ENCODE data around the gene SLC9A4. TPM values are rescaled to one million over a fixed set of nuclear protein-coding genes. Genes with fewer than 3 reads are reported as not detected.

Gene SLC9A4, protein sequence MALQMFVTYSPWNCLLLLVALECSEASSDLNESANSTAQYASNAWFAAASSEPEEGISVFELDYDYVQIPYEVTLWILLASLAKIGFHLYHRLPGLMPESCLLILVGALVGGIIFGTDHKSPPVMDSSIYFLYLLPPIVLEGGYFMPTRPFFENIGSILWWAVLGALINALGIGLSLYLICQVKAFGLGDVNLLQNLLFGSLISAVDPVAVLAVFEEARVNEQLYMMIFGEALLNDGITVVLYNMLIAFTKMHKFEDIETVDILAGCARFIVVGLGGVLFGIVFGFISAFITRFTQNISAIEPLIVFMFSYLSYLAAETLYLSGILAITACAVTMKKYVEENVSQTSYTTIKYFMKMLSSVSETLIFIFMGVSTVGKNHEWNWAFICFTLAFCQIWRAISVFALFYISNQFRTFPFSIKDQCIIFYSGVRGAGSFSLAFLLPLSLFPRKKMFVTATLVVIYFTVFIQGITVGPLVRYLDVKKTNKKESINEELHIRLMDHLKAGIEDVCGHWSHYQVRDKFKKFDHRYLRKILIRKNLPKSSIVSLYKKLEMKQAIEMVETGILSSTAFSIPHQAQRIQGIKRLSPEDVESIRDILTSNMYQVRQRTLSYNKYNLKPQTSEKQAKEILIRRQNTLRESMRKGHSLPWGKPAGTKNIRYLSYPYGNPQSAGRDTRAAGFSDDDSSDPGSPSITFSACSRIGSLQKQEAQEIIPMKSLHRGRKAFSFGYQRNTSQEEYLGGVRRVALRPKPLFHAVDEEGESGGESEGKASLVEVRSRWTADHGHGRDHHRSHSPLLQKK
- total RNA-seq = under 1 TPM in 1 of 2 donors, not detected in 1; 0.78 TPM

DNA sequence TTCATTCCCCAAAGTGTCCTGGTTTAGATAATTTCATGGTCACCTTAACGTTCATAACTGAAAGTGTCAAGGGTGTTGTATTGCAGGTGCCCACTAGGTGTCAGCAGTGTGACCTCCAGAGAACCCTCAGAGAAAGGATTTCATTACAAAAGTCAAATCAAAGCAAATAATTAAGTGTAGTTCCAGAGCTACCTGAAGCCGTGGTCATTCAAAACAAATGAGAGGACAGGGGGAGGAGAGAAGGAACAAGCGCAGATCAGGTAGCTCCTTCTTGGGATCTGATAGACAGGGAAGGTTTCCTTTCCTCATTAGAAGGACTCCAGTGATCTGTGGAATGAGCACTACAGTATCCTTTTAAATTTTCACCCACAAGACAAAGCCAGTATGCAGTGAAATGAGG is at the start of gene SLC9A4:
Gene SLC9A4 (plus strand): TSS at position 207 of the 400 bp plus-strand sequence. CDS start 534 bp downstream, outside the sequence.
- no peak for TF ChIP-seq POLR2A (IDR thresholded peaks at IDR 0.05)
- TF ChIP-seq, protein P1, sequence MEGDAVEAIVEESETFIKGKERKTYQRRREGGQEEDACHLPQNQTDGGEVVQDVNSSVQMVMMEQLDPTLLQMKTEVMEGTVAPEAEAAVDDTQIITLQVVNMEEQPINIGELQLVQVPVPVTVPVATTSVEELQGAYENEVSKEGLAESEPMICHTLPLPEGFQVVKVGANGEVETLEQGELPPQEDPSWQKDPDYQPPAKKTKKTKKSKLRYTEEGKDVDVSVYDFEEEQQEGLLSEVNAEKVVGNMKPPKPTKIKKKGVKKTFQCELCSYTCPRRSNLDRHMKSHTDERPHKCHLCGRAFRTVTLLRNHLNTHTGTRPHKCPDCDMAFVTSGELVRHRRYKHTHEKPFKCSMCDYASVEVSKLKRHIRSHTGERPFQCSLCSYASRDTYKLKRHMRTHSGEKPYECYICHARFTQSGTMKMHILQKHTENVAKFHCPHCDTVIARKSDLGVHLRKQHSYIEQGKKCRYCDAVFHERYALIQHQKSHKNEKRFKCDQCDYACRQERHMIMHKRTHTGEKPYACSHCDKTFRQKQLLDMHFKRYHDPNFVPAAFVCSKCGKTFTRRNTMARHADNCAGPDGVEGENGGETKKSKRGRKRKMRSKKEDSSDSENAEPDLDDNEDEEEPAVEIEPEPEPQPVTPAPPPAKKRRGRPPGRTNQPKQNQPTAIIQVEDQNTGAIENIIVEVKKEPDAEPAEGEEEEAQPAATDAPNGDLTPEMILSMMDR (IDR thresholded peaks at IDR 0.05) = peak; percentile 72 to 80 (median 77)
- Histone ChIP-seq H3K27ac (no peak within 1 kb of the TSS), H3K4me1 (no peaks in the 10 kb centered on the region), H3K27me3 (no peaks in the 10 kb centered on the region), H3K9me3 (no peaks in the 10 kb centered on the region), H3K36me3 (replicated peaks in 1 of 2; ENCODE audit: insufficient read depth in 1 of 2, low read depth in 2 of 2) (no peaks in the 10 kb centered on the region), H3K4me3 (no peak within 1 kb of the TSS)
- no peak for ATAC-seq
- DNase-seq = peak; percentile 57 to 73 (median 60)
- intact Hi-C loops (cut with DNase I) = loop anchor here (10.0 kb wide), 1 partner anchor 142 kb away; the partner anchor contains the start of gene SLC9A2
- WGBS, 2 donors = 1 to 2% methylated on average over 3 of the region's 3 CpGs

DNA sequence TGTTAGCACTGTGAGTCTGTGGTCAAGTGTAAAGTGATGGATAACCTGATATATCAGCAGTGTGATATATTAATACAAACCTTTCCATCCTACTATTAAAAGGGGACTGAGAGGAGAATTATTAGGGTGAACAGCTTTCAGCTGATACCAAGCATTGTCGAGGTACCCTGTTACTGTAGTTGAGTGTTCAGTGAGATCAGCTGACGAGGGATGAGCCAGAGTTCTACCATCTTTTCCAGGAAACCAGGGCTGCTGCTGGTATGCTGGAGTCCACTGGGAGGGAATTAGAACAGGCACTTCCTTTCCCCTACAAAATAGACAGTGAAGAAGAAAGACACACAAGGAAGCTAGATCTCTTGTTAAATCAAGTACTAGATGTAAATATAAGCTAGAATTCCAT is 49.7 kb upstream of the SLC9A4 start:
- Histone ChIP-seq H3K9me3 (no peaks in the 10 kb centered on the region), H3K27me3 (no peaks in the 10 kb centered on the region), H3K27ac (no peak overlapping the region), H3K4me3 (no peak overlapping the region), H3K36me3 (replicated peaks in 1 of 2; ENCODE audit: insufficient read depth in 1 of 2, low read depth in 2 of 2) (no peaks in the 10 kb centered on the region), H3K4me1 (no peaks in the 10 kb centered on the region)
- intact Hi-C loops (cut with DNase I) = no loop called here
- ATAC-seq (no peak), DNase-seq (no peak)
- 63 to 71% methylated on average over 2 of the region's 2 CpGs for WGBS, 2 donors
- no peak for TF ChIP-seq POLR2A (IDR thresholded peaks at IDR 0.05)
- TF ChIP-seq, protein P1 (IDR thresholded peaks at IDR 0.05) = no peak

DNA sequence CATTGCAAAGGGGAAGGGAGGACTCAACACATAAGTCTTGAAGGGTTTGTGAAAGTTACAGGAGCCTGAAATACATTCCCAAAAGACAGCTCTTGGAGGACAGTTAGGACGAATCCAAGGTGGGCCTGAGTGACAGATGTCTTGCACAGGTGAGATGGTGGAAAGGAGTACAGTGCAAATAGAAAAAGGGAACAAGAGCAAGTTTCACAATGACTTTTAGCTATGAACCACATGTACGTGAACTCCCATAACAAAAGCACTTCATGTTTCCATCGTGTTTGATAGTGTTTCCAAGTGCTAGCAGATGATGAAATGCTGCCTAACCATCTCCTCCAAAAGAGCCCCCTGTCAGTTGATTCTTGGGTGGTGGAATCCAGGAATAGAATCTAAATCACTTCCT is 48.3 kb upstream of the SLC9A4 start:
- intact Hi-C loops (cut with DNase I) = no loop called here
- Histone ChIP-seq H3K27ac (no peak overlapping the region), H3K4me1 (no peaks in the 10 kb centered on the region), H3K36me3 (replicated peaks in 1 of 2; ENCODE audit: insufficient read depth in 1 of 2, low read depth in 2 of 2) (no peaks in the 10 kb centered on the region), H3K9me3 (no peaks in the 10 kb centered on the region), H3K27me3 (no peaks in the 10 kb centered on the region), H3K4me3 (no peak overlapping the region)
- 43 to 50% methylated on average over 3 of the region's 3 CpGs for WGBS, 2 donors
- TF ChIP-seq POLR2A (IDR thresholded peaks at IDR 0.05) = no peak
- TF ChIP-seq, protein P1 (IDR thresholded peaks at IDR 0.05) = no peak
- no peak for DNase-seq
- no peak for ATAC-seq

DNA sequence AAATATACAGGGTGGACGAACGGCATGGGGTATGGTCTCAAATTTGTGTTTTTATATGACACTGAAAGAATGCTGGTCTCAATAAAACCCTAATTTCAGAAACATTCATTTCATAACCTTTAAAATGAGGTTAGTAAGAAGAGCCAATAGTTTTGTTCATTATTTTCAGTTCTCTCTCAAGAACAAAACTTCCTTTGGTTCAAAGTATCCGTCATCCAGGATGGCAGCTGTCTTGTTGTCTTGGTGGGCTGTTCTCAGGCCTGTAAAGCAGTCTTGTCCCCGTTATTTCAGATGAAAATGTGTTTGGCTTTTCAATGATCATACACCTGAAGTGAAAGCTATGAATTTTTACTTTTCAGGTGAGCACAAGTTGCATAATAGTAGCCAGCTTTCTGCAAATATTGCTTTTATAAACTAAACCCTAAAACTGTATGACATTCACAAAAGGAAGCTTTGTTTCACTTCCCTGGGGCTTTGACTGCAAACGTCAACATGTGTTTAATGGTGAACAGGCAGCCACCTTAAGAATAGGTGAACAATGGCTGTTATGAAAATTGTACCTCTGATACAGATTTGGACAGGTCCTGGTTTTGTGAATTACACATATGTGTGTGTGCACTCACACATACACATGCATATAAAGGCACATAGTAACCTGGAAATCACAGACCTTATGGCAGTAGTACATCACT is 47.4 kb upstream of the SLC9A4 start:
- Histone ChIP-seq H3K27ac (no peak overlapping the region), H3K9me3 (no peaks in the 10 kb centered on the region), H3K4me1 (no peaks in the 10 kb centered on the region), H3K4me3 (no peak overlapping the region), H3K27me3 (no peaks in the 10 kb centered on the region), H3K36me3 (replicated peaks in 1 of 2; ENCODE audit: insufficient read depth in 1 of 2, low read depth in 2 of 2) (no peaks in the 10 kb centered on the region)
- DNase-seq (no peak), ATAC-seq (no peak)
- intact Hi-C loops (cut with DNase I) = no loop called here
- no peak for TF ChIP-seq POLR2A (IDR thresholded peaks at IDR 0.05)
- TF ChIP-seq, protein P1 (IDR thresholded peaks at IDR 0.05) = no peak
- 45 to 49% methylated on average over 5 of the region's 5 CpGs for WGBS, 2 donors
